Activated T-cell treated with anti-CD3 and anti-CD28 coated beads for 24 hours (primary cell): ENCODE data around the gene RBMY1J.
"Not testable (repeated sequence)": the region's sequence is repeated elsewhere in the genome, so short reads cannot be mapped to it uniquely, and the experiment has no call there.

Experiments used
- DNase-seq: peaks from one replicate; pipeline ENCODE4 v3.0.0-alpha.2; 2020; ENCODE audit warnings: low read depth

Gene RBMY1J

DNA sequence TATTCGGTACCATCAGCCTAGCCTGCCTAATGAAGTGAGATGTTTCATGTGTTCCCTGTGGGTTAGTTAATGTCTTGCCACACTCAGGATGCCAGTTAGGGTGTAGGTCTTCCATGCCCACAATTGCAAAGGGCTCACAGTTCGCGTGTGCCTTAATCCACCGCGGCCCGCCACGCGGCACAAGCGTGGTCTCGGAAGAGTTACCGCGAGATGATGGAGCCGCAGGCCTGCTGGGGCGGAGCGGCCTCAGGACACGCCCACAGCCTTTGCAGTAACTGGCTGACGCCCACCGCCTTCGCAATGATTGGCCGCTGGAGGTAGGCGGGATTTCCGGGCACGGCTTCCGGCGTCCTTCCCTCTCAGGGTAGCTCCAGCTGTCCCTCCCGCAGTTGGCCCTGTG, at the start of gene RBMY1J:
RBMY1J (plus strand) TSS at position 301 of the 400 bp plus-strand sequence. CDS start 2,038 bp downstream, outside the sequence.
- not testable (repeated sequence) for DNase-seq

DNA sequence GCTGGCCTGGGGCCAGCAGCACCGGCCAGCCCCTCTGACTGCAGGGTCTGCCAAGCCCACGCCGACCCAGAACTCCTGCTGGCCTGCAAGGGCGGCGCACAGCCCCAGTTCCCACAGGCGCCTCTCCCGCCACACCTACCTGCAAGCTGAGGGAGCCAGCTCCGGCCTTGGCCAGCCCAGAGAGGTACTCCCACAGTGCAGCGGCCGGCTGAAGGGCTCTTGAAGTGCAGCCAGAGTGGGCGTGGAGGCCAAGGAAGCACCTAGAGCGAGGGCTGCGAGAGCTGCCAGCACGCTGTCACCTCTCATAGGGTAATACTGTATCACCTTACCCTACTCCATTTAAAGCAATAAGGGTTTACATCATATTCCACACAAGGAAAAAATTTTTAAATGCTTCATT, 35.8 kb upstream of the RBMY1J start:
- no peak for DNase-seq

- DNase-seq = no peak
Observed at GRCh38 chrY:22370623-22371022, 32.6 kb upstream of the RBMY1J start.

DNA sequence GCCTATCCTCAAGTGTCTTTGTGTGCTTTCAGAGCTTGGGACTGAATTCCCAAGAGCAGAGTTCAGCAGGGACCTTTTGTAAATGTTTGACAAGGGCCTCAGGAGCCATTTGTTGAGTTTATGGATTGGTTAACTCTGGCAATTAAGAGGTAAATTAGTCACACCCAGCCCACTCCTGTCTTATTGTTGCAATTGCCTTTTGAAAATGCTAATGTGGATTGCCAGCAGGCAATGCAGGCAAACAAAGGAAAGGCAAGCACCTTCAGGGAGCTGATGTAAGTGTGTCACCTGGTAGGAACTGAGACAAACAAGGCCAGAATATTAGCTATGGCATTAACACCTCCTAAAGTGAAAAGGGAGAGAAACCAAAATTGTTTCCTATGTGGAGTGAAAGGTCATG, 29.7 kb upstream of the RBMY1J start:
- no peak for DNase-seq

DNA sequence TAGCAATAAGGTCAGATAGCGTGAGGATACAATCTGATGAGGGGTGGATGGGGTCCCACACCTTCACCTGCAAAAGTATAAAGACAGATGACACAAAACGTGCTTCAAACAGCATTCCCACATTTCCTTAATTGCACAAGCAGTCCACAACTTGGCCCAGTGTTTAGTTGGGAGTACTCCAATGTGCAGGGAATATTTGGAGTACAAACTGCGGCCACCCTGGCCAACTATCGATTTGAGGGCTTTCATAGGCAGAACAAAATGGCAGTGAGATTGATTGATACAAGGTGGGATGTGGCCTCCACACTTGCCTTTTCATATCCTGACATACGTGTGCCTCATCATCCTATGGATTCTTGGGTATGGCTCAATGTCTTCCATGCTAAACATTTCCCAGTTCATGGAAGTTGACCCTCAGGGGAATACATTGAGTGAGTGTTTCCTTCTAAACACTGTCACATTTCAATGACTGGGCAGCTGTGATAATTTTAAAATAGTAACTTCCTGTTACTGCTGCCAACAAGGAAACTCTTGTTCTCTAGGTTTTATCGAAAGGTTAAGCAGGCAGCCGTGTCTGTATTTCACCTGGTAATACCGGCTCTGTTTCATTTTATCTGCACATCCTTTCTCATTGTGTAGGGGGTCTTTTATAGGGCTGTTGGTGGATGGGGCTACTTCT, 41.6 kb downstream of the RBMY1J start:
- DNase-seq = not testable (repeated sequence)

GRCh38 chrY:22455522-22455921, 52.3 kb downstream of the RBMY1J start:
- DNase-seq = not testable (repeated sequence)

- not testable (repeated sequence) for DNase-seq
Observed at GRCh38 chrY:22461962-22462361, 58.8 kb downstream of the RBMY1J start.
